ENCODE data around the gene SYT6.

SYT6 gene

GRCh38 chr1:114154146-114154962 is 685 bp upstream of the SYT6 start:
- no peak for DNase-seq

- no peak for DNase-seq
Observed at GRCh38 chr1:114152508-114153260, 985 bp downstream of the SYT6 start.

- no peak for DNase-seq
Observed at GRCh38 chr1:114152089-114152507, 1.6 kb downstream of the SYT6 start.

GRCh38 chr1:114150016-114150415 is 3.7 kb downstream of the SYT6 start:
- no peak for DNase-seq

- DNase-seq: no peak
Observed at GRCh38 chr1:114149211-114149610, 4.5 kb downstream of the SYT6 start.

- no peak for DNase-seq
Observed at GRCh38 chr1:114145504-114146151, 8.0 kb downstream of the SYT6 start.

- no peak for DNase-seq
Observed at GRCh38 chr1:114144016-114144415, 9.7 kb downstream of the SYT6 start.

- DNase-seq: no peak
Observed at GRCh38 chr1:114139540-114139939, 14.1 kb downstream of the SYT6 start.

- DNase-seq: no peak
Observed at GRCh38 chr1:114137497-114137896, 16.2 kb downstream of the SYT6 start.

- DNase-seq: no peak
Observed at GRCh38 chr1:114135786-114136185, 17.9 kb downstream of the SYT6 start.

GRCh38 chr1:114134518-114134917 is 19.2 kb downstream of the SYT6 start:
- no peak for DNase-seq

GRCh38 chr1:114133129-114133528 is 20.5 kb downstream of the SYT6 start:
- DNase-seq: no peak

- no peak for DNase-seq
Observed at GRCh38 chr1:114131526-114132220, 22.0 kb downstream of the SYT6 start.

GRCh38 chr1:114130846-114131525 is 22.7 kb downstream of the SYT6 start:
- no peak for DNase-seq

- no peak for DNase-seq
Observed at GRCh38 chr1:114130213-114130612, 23.5 kb downstream of the SYT6 start.

- DNase-seq: no peak
Observed at GRCh38 chr1:114128293-114128692, 25.4 kb downstream of the SYT6 start.

- no peak for DNase-seq
Observed at GRCh38 chr1:114126261-114127095, 27.2 kb downstream of the SYT6 start.

- DNase-seq: no peak
Observed at GRCh38 chr1:114124644-114125043, 29.0 kb downstream of the SYT6 start.

GRCh38 chr1:114122941-114123618 is 30.6 kb downstream of the SYT6 start:
- DNase-seq: no peak

- DNase-seq: no peak
Observed at GRCh38 chr1:114118351-114118990, 35.2 kb downstream of the SYT6 start.
